Measurements from ENCODE around the gene RAP1GDS1.

DNA sequence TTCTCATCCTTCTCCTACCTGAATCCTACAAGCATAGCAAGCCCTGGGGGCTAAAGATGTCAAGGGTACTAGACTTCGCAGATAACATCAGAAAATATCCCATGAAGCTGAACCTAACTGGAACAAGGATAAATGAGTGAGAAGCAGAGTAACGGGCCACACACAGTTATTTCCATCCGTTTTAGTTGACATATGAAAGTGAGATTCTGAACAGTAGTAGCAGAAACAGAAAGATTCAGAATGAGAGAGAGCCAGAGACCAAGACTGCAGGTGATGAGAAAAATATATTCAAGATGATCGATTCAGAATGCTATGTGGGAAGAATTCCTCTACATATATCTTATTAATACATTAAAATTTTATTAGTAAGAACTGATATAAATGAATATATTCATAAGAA, 232.1 kb downstream of the RAP1GDS1 start:
- TF ChIP-seq, protein P1, sequence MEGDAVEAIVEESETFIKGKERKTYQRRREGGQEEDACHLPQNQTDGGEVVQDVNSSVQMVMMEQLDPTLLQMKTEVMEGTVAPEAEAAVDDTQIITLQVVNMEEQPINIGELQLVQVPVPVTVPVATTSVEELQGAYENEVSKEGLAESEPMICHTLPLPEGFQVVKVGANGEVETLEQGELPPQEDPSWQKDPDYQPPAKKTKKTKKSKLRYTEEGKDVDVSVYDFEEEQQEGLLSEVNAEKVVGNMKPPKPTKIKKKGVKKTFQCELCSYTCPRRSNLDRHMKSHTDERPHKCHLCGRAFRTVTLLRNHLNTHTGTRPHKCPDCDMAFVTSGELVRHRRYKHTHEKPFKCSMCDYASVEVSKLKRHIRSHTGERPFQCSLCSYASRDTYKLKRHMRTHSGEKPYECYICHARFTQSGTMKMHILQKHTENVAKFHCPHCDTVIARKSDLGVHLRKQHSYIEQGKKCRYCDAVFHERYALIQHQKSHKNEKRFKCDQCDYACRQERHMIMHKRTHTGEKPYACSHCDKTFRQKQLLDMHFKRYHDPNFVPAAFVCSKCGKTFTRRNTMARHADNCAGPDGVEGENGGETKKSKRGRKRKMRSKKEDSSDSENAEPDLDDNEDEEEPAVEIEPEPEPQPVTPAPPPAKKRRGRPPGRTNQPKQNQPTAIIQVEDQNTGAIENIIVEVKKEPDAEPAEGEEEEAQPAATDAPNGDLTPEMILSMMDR (IDR thresholded peaks at IDR 0.05): no peak
- TF ChIP-seq POLR2A (IDR thresholded peaks at IDR 0.05): no peak
